HG03575 (cell line): ENCODE data around the gene MIA.
"Not testable (repeated sequence)": the region's sequence is repeated elsewhere in the genome, so short reads cannot be mapped to it uniquely, and the experiment has no call there.

Experiments
- ATAC-seq: cut with Tn5 transposase; IDR thresholded peaks from one replicate; pipeline ENCODE4 v1.9.1; 2021; ENCODE audit not compliant: unreplicated experiment, insufficient number of reproducible peaks, low FRiP score; ENCODE audit errors: extremely low read depth

MIA gene

GRCh38 chr19:40774916-40775631 is at the start of gene MIA:
Gene MIA, plus strand, starts transcription at chr19:40775521. Its CDS starts 22 bp downstream, at chr19:40775543.
- no peak for ATAC-seq

- ATAC-seq, result no peak
These were observed 49.0 kb upstream of the MIA start for GRCh38 chr19:40726279-40726678.

- ATAC-seq, result not testable (repeated sequence)
These were observed 45.3 kb upstream of the MIA start for GRCh38 chr19:40730065-40730464.

GRCh38 chr19:40732304-40732703 is 43.0 kb upstream of the MIA start:
- not testable (repeated sequence) for ATAC-seq

GRCh38 chr19:40733149-40733548 is 42.2 kb upstream of the MIA start:
- ATAC-seq, result no peak

GRCh38 chr19:40735013-40735771 is 40.1 kb upstream of the MIA start:
- no peak for ATAC-seq

GRCh38 chr19:40736661-40737060 is 38.7 kb upstream of the MIA start:
- ATAC-seq, result no peak

GRCh38 chr19:40737102-40737644 is 38.1 kb upstream of the MIA start:
- no peak for ATAC-seq

GRCh38 chr19:40739030-40739839 is 36.1 kb upstream of the MIA start:
- no peak for ATAC-seq

GRCh38 chr19:40739871-40740703 is 35.2 kb upstream of the MIA start:
- ATAC-seq, result no peak

GRCh38 chr19:40740747-40741146 is 34.6 kb upstream of the MIA start:
- no peak for ATAC-seq

GRCh38 chr19:40741527-40742390 is 33.6 kb upstream of the MIA start:
- ATAC-seq, result no peak

GRCh38 chr19:40742477-40742876 is 32.8 kb upstream of the MIA start:
- no peak for ATAC-seq

GRCh38 chr19:40742886-40743285 is 32.4 kb upstream of the MIA start:
- no peak for ATAC-seq

GRCh38 chr19:40743926-40744325 is 31.4 kb upstream of the MIA start:
- ATAC-seq, result no peak

- no peak for ATAC-seq
These were observed 30.5 kb upstream of the MIA start for GRCh38 chr19:40744554-40745401.

GRCh38 chr19:40745402-40745780 is 29.9 kb upstream of the MIA start:
- ATAC-seq, result no peak
